GM10847 (cell line): ENCODE results near the gene GYPE.
"Not testable (repeated sequence)": the region's sequence is repeated elsewhere in the genome, so short reads cannot be mapped to it uniquely, and the experiment has no call there.

ENCODE experiments used
- POLR2A ChIP-seq: IDR thresholded peaks from 2 replicates; pipeline ENCODE4 v1.6.1; 2011; ENCODE audit not compliant: insufficient read length; ENCODE audit errors: extremely low read depth

Gene GYPE

DNA sequence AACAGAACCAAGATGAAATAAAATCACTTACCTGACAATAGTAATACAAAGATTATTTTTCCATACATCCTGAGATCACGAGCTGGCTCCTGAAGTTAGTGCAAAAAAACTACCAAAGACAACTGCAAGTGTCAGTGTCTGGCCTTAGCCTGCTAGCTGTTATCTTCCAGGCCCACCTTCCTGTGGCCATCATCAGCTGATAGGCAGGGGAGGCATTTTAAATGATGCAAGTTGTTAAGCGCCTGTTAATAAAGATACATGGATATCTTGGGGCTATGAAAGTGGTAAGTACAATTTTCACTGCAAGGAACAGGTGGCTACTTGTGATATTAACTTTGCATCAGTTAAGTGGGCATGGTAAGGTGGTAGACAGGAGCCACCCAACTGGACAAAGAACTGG, at the start of gene GYPE:
Gene GYPE, minus strand, starts transcription at position 120 of the 400 bp plus-strand sequence. Its CDS starts 52 bp downstream, at position 68.
- TF ChIP-seq POLR2A = not testable (repeated sequence)

DNA sequence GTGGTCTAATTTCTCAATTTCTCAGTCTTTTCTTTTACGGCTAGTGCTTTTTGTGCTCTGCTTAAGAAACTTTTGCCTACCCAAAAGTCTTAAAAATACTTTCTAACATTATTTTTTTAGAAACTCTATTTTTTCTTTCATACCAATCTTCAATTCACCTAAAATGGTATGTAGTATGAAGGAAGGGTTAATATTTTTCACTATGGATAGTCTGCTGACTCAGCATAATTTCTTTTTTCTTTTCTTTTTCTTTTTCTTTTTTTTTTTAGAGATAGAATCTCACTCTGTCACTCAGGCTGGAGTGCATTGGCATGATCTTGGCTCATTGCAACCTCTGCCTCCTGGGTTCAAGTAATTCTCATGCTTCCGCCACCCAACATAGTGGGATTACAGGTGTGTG, 34.2 kb upstream of the GYPE start:
- TF ChIP-seq POLR2A = no peak

DNA sequence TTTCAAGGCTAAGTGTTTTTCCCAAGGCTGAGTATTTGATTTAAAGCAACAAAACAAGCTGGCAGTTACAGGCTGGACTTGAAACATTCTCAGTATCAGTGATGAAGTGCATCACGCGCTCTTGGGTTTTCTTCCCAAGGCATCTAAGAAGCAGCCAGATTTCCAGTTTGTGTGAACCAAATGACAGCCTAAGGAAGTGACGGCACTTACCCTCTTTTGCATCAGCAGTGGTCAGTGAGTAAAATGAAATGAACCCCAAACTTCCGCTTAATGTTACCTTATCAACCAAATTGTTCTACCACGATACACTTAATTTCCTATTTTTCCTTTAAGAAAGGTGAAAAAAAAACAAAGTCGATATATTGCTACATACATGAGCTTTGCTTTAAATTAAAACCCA, 15.8 kb upstream of the GYPE start:
- TF ChIP-seq POLR2A = no peak

DNA sequence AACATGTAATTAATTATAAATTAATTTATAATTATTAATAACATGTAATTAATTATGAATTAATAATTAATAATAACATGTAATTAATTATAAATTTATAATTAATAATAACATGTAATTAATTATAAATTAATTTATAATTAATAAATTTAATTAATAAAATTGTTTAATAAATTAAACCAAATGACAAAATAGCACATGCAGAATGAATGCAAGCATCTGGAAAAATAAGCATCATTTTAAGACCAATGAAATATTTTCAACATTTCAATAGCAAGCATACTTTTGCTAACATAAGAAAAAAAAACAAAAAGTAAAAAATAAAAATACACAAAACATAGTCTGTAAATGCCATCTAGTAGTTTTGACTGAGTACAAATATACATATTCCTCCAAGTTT, 21.8 kb downstream of the GYPE start:
- no peak for TF ChIP-seq POLR2A

DNA sequence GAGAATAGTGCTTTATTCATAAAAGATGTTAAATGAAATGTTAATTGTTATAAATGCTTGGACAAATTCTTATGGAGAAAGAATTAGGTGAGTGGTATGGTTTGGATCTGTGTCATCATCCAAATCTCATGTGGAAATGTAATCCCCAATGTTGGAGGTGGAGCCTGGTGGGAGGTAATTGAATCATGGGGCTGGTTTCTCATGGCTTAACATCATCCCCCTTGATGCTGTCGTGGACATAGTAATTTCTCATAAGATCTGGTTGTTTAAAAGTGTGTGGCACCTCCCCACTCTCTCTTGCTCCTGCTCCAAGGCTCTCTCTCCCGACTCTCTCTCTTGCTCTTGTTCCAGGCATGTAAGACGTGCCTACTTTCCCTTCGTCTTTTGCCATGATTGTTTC, 22.5 kb downstream of the GYPE start:
- no peak for TF ChIP-seq POLR2A

DNA sequence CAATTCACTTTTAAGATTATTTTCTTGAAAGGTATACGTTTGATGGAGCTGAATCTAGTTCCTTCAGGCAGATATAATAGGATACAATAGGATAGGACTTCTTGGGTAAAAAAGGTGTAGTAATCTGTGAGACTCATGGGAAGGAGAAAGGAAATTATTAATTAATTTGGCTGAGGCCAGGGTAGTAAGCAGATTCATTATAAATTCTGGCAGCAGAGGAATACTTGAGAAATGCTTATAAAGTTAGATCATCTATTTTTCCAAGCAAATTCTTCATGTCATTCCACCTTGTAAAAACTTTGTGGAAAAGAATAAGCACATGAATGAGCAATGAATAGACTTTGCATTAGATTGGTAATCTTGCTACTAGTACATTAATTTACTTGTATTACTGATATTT, 46.9 kb downstream of the GYPE start:
- no peak for TF ChIP-seq POLR2A
